CD8-positive, alpha-beta memory T cell (primary cell): Measurements from ENCODE around the gene EMD. TPM values are rescaled to one million over a fixed set of nuclear protein-coding genes. Genes with fewer than 3 reads are reported as not detected.

Experiments used
- CTCF ChIA-PET: fragments of 350-600 bp; sonication (Branson Sonifier 250); formaldehyde crosslinking; loops from one replicate; lab custom pipeline; 2021; ENCODE audit warnings: antibody characterized with exemption; lab: Charles Lee
- POLR2A ChIA-PET: fragments of 350-600 bp; sonication (Branson Sonifier 250); formaldehyde crosslinking; loops from one replicate; lab custom pipeline; 2021; ENCODE audit warnings: antibody characterized with exemption; lab: Charles Lee
- DNase-seq, 5 donors: peaks; one replicate each; pipeline versions ENCODE4 v3.0.0 to v3.0.0-alpha.2; 2020 to 2022; ENCODE audit warnings: mixed read lengths in 1 of 5
- H3K27ac ChIP-seq: one replicate; pipeline ENCODE4 v1.7.0; 2013; ENCODE audit warnings: low read depth, mild to moderate bottlenecking, low read length, moderate library complexity
- H3K27me3 ChIP-seq: 2 replicates; pipeline ENCODE4 v1.7.0; 2013; ENCODE audit warnings: low read length, mild to moderate bottlenecking; ENCODE audit not compliant: insufficient read depth, poor library complexity, severe bottlenecking
- H3K36me3 ChIP-seq: 2 replicates; pipeline ENCODE4 v1.7.0; 2013; ENCODE audit warnings: mild to moderate bottlenecking, low read length, moderate library complexity; ENCODE audit not compliant: insufficient read depth
- H3K4me1 ChIP-seq: 2 replicates; pipeline ENCODE4 v1.7.0; 2013; ENCODE audit warnings: mild to moderate bottlenecking, low read length, moderate library complexity; ENCODE audit not compliant: insufficient read depth
- H3K4me3 ChIP-seq: 2 replicates; pipeline ENCODE4 v1.7.0; 2013; ENCODE audit warnings: mild to moderate bottlenecking, low read length
- H3K9me3 ChIP-seq: 2 replicates; pipeline ENCODE4 v1.7.0; 2013; ENCODE audit warnings: mild to moderate bottlenecking, low read length
- H3K27ac Mint-ChIP-seq, 8 donors: one replicate each; pipeline ENCODE4 v1.8.0; 2020 to 2021; ENCODE audit warnings: mixed read lengths in 8 of 8, mild to moderate bottlenecking in 6 of 8, inconsistent platforms in 3 of 8, moderate library complexity in 3 of 8
- H3K27me3 Mint-ChIP-seq, 2 donors: one replicate each; pipeline ENCODE4 v1.8.0; 2020 to 2021; ENCODE audit warnings: mixed read lengths in 2 of 2, mild to moderate bottlenecking in 1 of 2, moderate library complexity in 1 of 2
- H3K36me3 Mint-ChIP-seq, 3 donors: one replicate each; pipeline ENCODE4 v1.8.0; 2020 to 2021; ENCODE audit warnings: mixed read lengths in 3 of 3, inconsistent platforms in 1 of 3, mild to moderate bottlenecking in 1 of 3
- H3K4me1 Mint-ChIP-seq, 3 donors: one replicate each; pipeline ENCODE4 v1.8.0; 2020 to 2021; ENCODE audit warnings: mixed read lengths in 3 of 3, inconsistent platforms in 1 of 3, mild to moderate bottlenecking in 1 of 3
- H3K4me3 Mint-ChIP-seq, 7 donors: one replicate each; pipeline ENCODE4 v1.8.0; 2020 to 2021; ENCODE audit warnings: mixed read lengths in 7 of 7, mild to moderate bottlenecking in 6 of 7, moderate library complexity in 4 of 7, inconsistent platforms in 2 of 7
- H3K9me3 Mint-ChIP-seq, 5 donors: one replicate each; pipeline ENCODE4 v1.8.0; 2020 to 2022; ENCODE audit warnings: mixed read lengths in 5 of 5, mild to moderate bottlenecking in 3 of 5, moderate library complexity in 2 of 5, inconsistent platforms in 1 of 5
- polyA plus RNA-seq: library from polyadenylated mRNA; unstranded; fragments of 300-500 nt; fragmentation: Illumina TruSeq; gene quantifications from one replicate; pipeline ENCODE4 v1.2.3, GENCODE V29; 2021
- total RNA-seq, 2 experiments: library from RNA; stranded (reverse); gene quantifications; one replicate each; pipeline ENCODE4 v1.2.3, GENCODE V29; 2021

EMD gene
- total and polyA plus RNA-seq, 3 experiments from 2014 or later = 37.2 to 119 (median 107) TPM

DNA sequence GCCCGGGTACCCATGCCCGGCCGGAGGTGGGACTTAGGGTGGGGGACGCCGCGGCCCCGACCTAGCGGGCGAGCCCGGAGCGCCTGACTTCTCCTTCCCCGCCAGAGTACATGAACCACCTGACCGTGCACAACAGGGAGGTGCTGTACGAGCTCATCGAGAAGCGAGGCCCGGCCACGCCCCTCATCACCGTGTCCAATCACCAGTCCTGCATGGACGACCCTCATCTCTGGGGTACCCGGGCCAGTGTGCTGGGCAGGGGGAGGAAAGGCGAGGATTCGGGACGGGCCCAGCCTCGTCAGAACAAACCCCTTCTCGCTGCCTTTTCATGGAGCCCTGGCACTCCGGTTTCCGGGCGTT is 32.9 kb downstream of the EMD start:
- Mint-ChIP-seq H3K4me3 (peak overlapping the region; percentile 74 to 93 (median 79)), H3K27ac (peak overlapping the region; percentile 51 to 93 (median 84)), H3K27me3 (peaks cover 0 to 5% of the 10 kb centered on the region in 2 donors), H3K36me3 (peaks cover 0 to 9% (median 2%) of the 10 kb centered on the region in 3 donors), H3K4me1 (peaks cover 7 to 23% (median 10%) of the 10 kb centered on the region in 3 donors), H3K9me3 (no peaks in the 10 kb centered on the region)
- ChIA-PET CTCF (interaction anchor here (0.8 to 2.7 kb wide), 3 partner anchors 14 to 115 kb away, joined by 3 to 12 read pairs (median 5); partner anchors contain the start of genes ATP6AP1 and RPL10), POLR2A (interaction anchor here (0.5 to 1.5 kb wide), 7 partner anchors 11 to 485 kb away, joined by 3 to 5 read pairs (median 4); no protein-coding TSS in a partner anchor)
- Histone ChIP-seq H3K27me3 (no peaks in the 10 kb centered on the region), H3K4me3 (peak overlapping the region; percentile 59), H3K9me3 (no peaks in the 10 kb centered on the region), H3K27ac (peak overlapping the region; percentile 59), H3K4me1 (peaks cover 9% of the 10 kb centered on the region), H3K36me3 (no peaks in the 10 kb centered on the region)
- DNase-seq = peak in 4 of 5 donors; percentile 28 to 60 (median 41)

DNA sequence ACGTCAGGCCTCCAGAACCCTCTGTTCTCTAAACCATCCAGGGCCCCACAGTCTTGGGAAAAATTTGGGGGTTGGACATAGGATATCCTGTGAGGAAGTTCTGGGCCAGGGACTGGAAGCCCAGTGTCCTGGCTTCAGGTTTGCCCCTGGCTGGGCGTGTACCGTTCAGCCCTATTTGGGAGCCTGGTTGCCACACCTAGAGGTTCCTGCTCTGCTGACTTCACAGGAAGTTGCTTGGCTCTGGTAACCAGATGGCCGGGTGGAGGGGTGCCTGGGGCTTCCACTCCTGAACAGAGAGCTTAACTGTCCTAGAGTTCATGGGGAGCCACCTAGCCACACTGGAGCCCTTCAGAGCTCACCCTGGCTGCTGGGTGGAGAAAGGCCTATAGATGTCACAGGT is 33.4 kb downstream of the EMD start:
- H3K27ac ChIP-seq = peak overlapping the region; percentile 59
- DNase-seq = peak in 3 of 5 donors; percentile 14 to 24 (median 14)
- H3K9me3 Mint-ChIP-seq = no peaks in the 10 kb centered on the region
- H3K36me3 ChIP-seq = no peaks in the 10 kb centered on the region
- peaks cover 0 to 5% of the 10 kb centered on the region in 2 donors for H3K27me3 Mint-ChIP-seq
- H3K9me3 ChIP-seq = no peaks in the 10 kb centered on the region
- peaks cover 0 to 9% (median 2%) of the 10 kb centered on the region in 3 donors for H3K36me3 Mint-ChIP-seq
- H3K27ac Mint-ChIP-seq = peak overlapping the region; percentile 51 to 93 (median 84)
- H3K4me3 ChIP-seq = peak overlapping the region; percentile 59
- no peaks in the 10 kb centered on the region for H3K27me3 ChIP-seq
- H3K4me1 Mint-ChIP-seq = peaks cover 7 to 23% (median 10%) of the 10 kb centered on the region in 3 donors
- POLR2A ChIA-PET = interaction anchor here (0.7 to 1.5 kb wide), 6 partner anchors 12 to 486 kb away, joined by 3 to 5 read pairs (median 4); no protein-coding TSS in a partner anchor
- H3K4me1 ChIP-seq = peaks cover 9% of the 10 kb centered on the region
- CTCF ChIA-PET = interaction anchor here (1.3 to 2.7 kb wide), 3 partner anchors 13 to 16 kb away, joined by 3 to 12 read pairs (median 5); partner anchors contain the start of genes ATP6AP1 and RPL10
- peak overlapping the region; percentile 74 to 93 (median 79) for H3K4me3 Mint-ChIP-seq

DNA sequence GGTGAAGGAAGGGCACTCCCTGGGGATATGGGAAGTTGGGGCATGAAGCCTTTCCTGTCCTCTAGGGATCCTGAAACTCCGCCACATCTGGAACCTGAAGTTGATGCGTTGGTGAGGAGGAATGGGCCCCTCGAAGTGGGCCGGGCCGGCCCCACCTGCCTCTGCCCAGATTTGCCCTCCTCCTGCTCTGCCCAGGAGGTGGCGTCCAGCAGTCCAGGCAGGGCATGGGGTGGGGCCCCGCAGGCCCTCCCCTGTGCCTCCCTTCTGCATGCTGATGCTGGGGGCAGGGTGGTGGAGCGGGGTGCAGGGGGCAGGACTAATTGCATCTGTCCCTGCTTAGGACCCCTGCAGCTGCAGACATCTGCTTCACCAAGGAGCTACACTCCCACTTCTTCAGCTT is 34.0 kb downstream of the EMD start:
- no peak overlapping the region for H3K4me3 ChIP-seq
- peaks cover 7 to 23% (median 10%) of the 10 kb centered on the region in 3 donors for H3K4me1 Mint-ChIP-seq

DNA sequence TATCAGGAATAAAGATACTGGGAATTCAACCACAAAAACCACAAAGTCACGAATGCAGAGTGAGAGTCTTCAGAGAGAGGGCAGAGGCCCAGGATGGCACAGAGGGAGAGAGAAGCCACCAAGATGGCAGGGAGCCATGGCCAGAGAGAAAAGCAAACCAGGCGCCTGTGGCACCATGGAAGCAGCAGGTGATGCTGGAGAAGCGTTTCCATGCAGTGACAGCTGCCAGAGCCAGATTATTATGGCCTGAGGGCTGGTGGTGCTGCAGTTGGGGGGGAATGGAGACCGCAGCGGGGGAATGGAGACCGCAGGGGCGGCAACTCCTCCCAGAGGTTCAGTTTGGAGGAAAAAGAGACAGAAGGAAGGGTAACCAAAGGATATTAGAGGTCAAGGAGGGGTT is 38.1 kb downstream of the EMD start:
- CTCF ChIA-PET = no interaction called here
- Histone ChIP-seq H3K27me3 (no peaks in the 10 kb centered on the region), H3K4me1 (peaks cover 9% of the 10 kb centered on the region), H3K36me3 (no peaks in the 10 kb centered on the region), H3K9me3 (no peaks in the 10 kb centered on the region), H3K4me3 (no peak overlapping the region), H3K27ac (no peak overlapping the region)
- Mint-ChIP-seq H3K4me1 (peaks cover 5 to 7% (median 5%) of the 10 kb centered on the region in 3 donors), H3K27me3 (peaks cover 0 to 2% of the 10 kb centered on the region in 2 donors), H3K27ac (no peak overlapping the region), H3K9me3 (no peaks in the 10 kb centered on the region), H3K4me3 (no peak overlapping the region), H3K36me3 (peaks cover 0 to 15% (median 2%) of the 10 kb centered on the region in 3 donors)
- no peak for DNase-seq
- POLR2A ChIA-PET = no interaction called here

More for the DNA sequence above, 34.0 kb downstream of the EMD start:
- H3K27me3 ChIP-seq = no peaks in the 10 kb centered on the region
- ChIA-PET CTCF (interaction anchor here (1.3 to 1.5 kb wide), 2 partner anchors 13 to 15 kb away, joined by 3 to 5 read pairs; partner anchors contain the start of gene ATP6AP1), POLR2A (interaction anchor here (1.2 kb wide), 1 partner anchor 22 kb away, joined by 3 read pairs; no protein-coding TSS in a partner anchor)
- peaks cover 0 to 9% (median 2%) of the 10 kb centered on the region in 3 donors for H3K36me3 Mint-ChIP-seq
- no peak for DNase-seq
- H3K4me3 Mint-ChIP-seq = peak overlapping the region in 3 of 7 donors; percentile 78 to 85 (median 79)
- H3K9me3 Mint-ChIP-seq = no peaks in the 10 kb centered on the region
- no peak overlapping the region for H3K27ac ChIP-seq
- peaks cover 9% of the 10 kb centered on the region for H3K4me1 ChIP-seq
- H3K9me3 ChIP-seq = no peaks in the 10 kb centered on the region
- no peaks in the 10 kb centered on the region for H3K36me3 ChIP-seq
- peaks cover 0 to 5% of the 10 kb centered on the region in 2 donors for H3K27me3 Mint-ChIP-seq
- H3K27ac Mint-ChIP-seq = peak overlapping the region in 6 of 8 donors; percentile 36 to 93 (median 84)

- no peak overlapping the region for H3K27ac ChIP-seq
- Mint-ChIP-seq H3K27ac (peak overlapping the region in 2 of 8 donors; percentile 75 to 89), H3K27me3 (peaks cover 0 to 2% of the 10 kb centered on the region in 2 donors), H3K9me3 (peaks cover 0 to 2% (median 0%) of the 10 kb centered on the region in 5 donors), H3K36me3 (peaks cover 0 to 10% (median 0%) of the 10 kb centered on the region in 3 donors), H3K4me1 (no peaks in the 10 kb centered on the region), H3K4me3 (peak overlapping the region in 1 of 7 donors; percentile 78)
- no peaks in the 10 kb centered on the region for H3K36me3 ChIP-seq
- no peaks in the 10 kb centered on the region for H3K4me1 ChIP-seq
- H3K27me3 ChIP-seq = no peaks in the 10 kb centered on the region
- no peaks in the 10 kb centered on the region for H3K9me3 ChIP-seq
- ChIA-PET CTCF (no interaction called here), POLR2A (no interaction called here)
- no peak overlapping the region for H3K4me3 ChIP-seq
- no peak for DNase-seq
Measured at GRCh38 chrX:154419189-154419588, 40.1 kb downstream of the EMD start.

DNA sequence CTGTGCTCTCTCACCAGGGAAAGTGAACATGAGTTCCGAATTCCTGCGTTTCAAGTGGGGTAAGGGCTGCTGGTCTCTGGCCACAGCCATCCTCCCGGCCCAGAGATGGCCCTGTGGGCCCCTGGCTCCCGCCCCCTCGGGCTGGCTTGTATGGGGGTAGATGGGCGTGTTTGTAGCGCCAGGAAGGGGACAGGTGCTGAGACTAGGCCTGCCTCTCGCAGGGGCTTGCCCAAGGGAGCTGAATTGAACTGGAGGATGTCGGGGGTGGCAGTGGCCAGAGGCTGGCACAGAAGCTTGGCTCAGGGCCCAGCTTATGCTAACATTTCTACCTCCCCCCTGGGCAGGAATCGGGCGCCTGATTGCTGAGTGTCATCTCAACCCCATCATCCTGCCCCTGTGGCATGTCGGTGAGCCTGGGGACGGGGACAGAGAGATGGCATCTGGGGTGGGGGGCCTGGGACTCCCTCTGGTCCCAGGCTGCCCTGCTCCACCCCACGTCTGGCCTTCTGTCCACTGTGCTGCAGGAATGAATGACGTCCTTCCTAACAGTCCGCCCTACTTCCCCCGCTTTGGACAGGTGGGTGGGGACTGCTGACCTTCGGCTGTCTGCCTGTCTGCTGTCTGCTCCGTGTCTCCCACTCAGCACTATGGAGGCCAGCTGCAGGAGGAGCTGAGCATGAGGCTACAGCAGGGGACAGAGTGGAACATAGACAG is 40.8 kb downstream of the EMD start:
- ChIA-PET POLR2A (no interaction called here), CTCF (no interaction called here)
- Histone ChIP-seq H3K4me1 (no peaks in the 10 kb centered on the region), H3K27ac (no peak overlapping the region), H3K27me3 (no peaks in the 10 kb centered on the region), H3K4me3 (no peak overlapping the region), H3K36me3 (no peaks in the 10 kb centered on the region), H3K9me3 (no peaks in the 10 kb centered on the region)
- no peak for DNase-seq
- Mint-ChIP-seq H3K4me3 (no peak overlapping the region), H3K4me1 (no peaks in the 10 kb centered on the region), H3K36me3 (peaks cover 0 to 10% (median 0%) of the 10 kb centered on the region in 3 donors), H3K27ac (no peak overlapping the region), H3K27me3 (peaks cover 0 to 2% of the 10 kb centered on the region in 2 donors), H3K9me3 (peaks cover 0 to 2% (median 0%) of the 10 kb centered on the region in 5 donors)

DNA sequence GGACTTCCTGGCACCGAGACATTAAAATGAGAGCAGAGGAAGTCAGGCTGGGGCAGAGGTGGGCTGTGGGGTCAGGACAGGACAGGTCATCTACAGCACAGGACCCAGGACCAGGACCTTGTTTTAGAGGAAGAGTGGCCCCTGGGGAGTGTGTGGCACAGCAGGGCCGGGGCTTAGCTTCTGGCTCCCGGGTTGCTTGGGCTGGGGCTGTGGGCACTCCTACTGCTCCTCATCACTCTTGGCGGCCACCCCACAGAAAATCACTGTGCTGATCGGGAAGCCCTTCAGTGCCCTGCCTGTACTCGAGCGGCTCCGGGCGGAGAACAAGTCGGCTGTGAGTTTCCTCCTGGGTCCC is 41.3 kb downstream of the EMD start:
- Mint-ChIP-seq H3K4me1 (no peaks in the 10 kb centered on the region), H3K4me3 (no peak overlapping the region)

More for the DNA sequence above, 41.3 kb downstream of the EMD start:
- H3K9me3 Mint-ChIP-seq = peaks cover 0 to 2% (median 0%) of the 10 kb centered on the region in 5 donors
- H3K36me3 ChIP-seq = no peaks in the 10 kb centered on the region
- DNase-seq = no peak
- H3K27ac Mint-ChIP-seq = no peak overlapping the region
- H3K27me3 Mint-ChIP-seq = peaks cover 0 to 2% of the 10 kb centered on the region in 2 donors
- H3K4me3 ChIP-seq = no peak overlapping the region
- ChIA-PET POLR2A (interaction anchor here (0.6 kb wide), 1 partner anchor 54 kb away, joined by 10 read pairs; no protein-coding TSS in a partner anchor), CTCF (interaction anchor here (0.8 kb wide), 1 partner anchor 47 kb away, joined by 3 read pairs; no protein-coding TSS in a partner anchor)
- peaks cover 0 to 8% (median 0%) of the 10 kb centered on the region in 3 donors for H3K36me3 Mint-ChIP-seq
- H3K27ac ChIP-seq = no peak overlapping the region
- no peaks in the 10 kb centered on the region for H3K4me1 ChIP-seq
- no peaks in the 10 kb centered on the region for H3K9me3 ChIP-seq
- no peaks in the 10 kb centered on the region for H3K27me3 ChIP-seq
